ENCODE measurements around the gene TMEM208. TPM values are rescaled to one million over a fixed set of nuclear protein-coding genes. Genes with fewer than 3 reads are reported as not detected.

The TMEM208 gene
- total RNA-seq, 1 experiment from 2014 or later, result 44.4 TPM

- H3K27ac Mint-ChIP-seq (ENCODE audit: low read depth, unreplicated experiment), result peak overlapping the region; percentile 55
- no peak overlapping the region for H3K4me3 Mint-ChIP-seq (ENCODE audit: unreplicated experiment)
- CTCF ChIA-PET, result interaction anchor here (0.6 to 3.6 kb wide), 27 partner anchors 8 to 397 kb away, joined by 3 to 29 read pairs (median 4); partner anchors contain the start of genes CES4A, EXOC3L1, NAE1 and TMEM208
- POLR2A ChIA-PET, result interaction anchor here (0.8 to 3.8 kb wide), 19 partner anchors 8 to 219 kb away, joined by 3 to 28 read pairs (median 5); partner anchors contain the start of genes EXOC3L1, FHOD1 and NOL3
- no peak for DNase-seq (ENCODE audit: unreplicated experiment)
- H3K27me3 Mint-ChIP-seq (ENCODE audit: insufficient read depth, unreplicated experiment), result no peaks in the 10 kb centered on the region
- peaks cover 49% of the 10 kb centered on the region for H3K36me3 Mint-ChIP-seq (ENCODE audit: insufficient read depth, unreplicated experiment)
- intact Hi-C loops (cut with micrococcal nuclease), result loop anchor here (2.0 kb wide), 2 partner anchors 29 to 49 kb away; partner anchors contain the start of genes FHOD1 and TMEM208
- no peaks in the 10 kb centered on the region for H3K9me3 Mint-ChIP-seq (ENCODE audit: unreplicated experiment)
- TF ChIP-seq, protein P1, sequence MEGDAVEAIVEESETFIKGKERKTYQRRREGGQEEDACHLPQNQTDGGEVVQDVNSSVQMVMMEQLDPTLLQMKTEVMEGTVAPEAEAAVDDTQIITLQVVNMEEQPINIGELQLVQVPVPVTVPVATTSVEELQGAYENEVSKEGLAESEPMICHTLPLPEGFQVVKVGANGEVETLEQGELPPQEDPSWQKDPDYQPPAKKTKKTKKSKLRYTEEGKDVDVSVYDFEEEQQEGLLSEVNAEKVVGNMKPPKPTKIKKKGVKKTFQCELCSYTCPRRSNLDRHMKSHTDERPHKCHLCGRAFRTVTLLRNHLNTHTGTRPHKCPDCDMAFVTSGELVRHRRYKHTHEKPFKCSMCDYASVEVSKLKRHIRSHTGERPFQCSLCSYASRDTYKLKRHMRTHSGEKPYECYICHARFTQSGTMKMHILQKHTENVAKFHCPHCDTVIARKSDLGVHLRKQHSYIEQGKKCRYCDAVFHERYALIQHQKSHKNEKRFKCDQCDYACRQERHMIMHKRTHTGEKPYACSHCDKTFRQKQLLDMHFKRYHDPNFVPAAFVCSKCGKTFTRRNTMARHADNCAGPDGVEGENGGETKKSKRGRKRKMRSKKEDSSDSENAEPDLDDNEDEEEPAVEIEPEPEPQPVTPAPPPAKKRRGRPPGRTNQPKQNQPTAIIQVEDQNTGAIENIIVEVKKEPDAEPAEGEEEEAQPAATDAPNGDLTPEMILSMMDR (IDR thresholded peaks at IDR 0.05; ENCODE audit: unreplicated experiment), result no peak
- no TSS peak for BruUV-seq (replicated peaks)
- peaks cover 34% of the 10 kb centered on the region for H3K4me1 Mint-ChIP-seq (ENCODE audit: insufficient read depth, unreplicated experiment)
Observed at GRCh38 chr16:67197704-67198103, 29.2 kb upstream of the TMEM208 start.

DNA sequence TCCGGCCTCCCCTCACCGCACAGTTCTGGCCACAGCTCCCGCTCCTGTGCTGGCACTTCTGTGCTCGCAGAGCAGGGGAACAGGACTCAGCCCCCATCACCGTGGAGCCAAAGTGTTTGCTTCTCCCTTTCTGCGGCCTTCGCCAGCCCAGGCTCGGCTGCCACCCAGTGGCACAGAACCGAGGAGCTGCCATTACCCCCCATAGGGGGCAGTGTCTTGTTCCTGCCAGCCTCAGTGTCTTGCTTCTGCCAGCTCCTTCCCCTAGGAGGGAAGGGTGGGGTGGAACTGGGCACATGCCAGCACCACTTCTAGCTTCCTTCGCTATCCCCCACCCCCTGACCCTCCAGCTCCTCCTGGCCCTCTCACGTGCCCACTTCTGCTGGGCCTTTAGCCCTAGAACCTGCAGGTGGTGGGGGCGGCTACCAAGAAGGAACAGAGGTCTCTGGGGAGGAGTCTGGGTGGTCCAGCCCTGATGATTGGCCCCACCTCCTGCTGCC, 28.6 kb upstream of the TMEM208 start:
- ChIA-PET POLR2A (interaction anchor here (0.8 to 3.8 kb wide), 19 partner anchors 9 to 219 kb away, joined by 3 to 28 read pairs (median 5); partner anchors contain the start of genes EXOC3L1, FHOD1, NOL3 and TMEM208), CTCF (interaction anchor here (0.5 to 3.6 kb wide), 35 partner anchors 9 to 396 kb away, joined by 3 to 29 read pairs (median 4); partner anchors contain the start of genes CES4A, EXOC3L1, MATCAP1 and TMEM208)
- peak; percentile 84 for DNase-seq (ENCODE audit: unreplicated experiment)
- TF ChIP-seq, protein P1 (IDR thresholded peaks at IDR 0.05; ENCODE audit: unreplicated experiment), result peak; percentile 74
- peaks cover 49% of the 10 kb centered on the region for H3K36me3 Mint-ChIP-seq (ENCODE audit: insufficient read depth, unreplicated experiment)
- peak overlapping the region; percentile 55 for H3K27ac Mint-ChIP-seq (ENCODE audit: low read depth, unreplicated experiment)
- H3K4me3 Mint-ChIP-seq (ENCODE audit: unreplicated experiment), result peak overlapping the region; percentile 89
- H3K4me1 Mint-ChIP-seq (ENCODE audit: insufficient read depth, unreplicated experiment), result peaks cover 34% of the 10 kb centered on the region
- no peaks in the 10 kb centered on the region for H3K9me3 Mint-ChIP-seq (ENCODE audit: unreplicated experiment)
- intact Hi-C loops (cut with micrococcal nuclease), result loop anchor here (2.0 kb wide), 2 partner anchors 29 to 49 kb away; partner anchors contain the start of genes FHOD1 and TMEM208
- BruUV-seq (replicated peaks), result TSS peak; percentile 19
- H3K27me3 Mint-ChIP-seq (ENCODE audit: insufficient read depth, unreplicated experiment), result no peaks in the 10 kb centered on the region

DNA sequence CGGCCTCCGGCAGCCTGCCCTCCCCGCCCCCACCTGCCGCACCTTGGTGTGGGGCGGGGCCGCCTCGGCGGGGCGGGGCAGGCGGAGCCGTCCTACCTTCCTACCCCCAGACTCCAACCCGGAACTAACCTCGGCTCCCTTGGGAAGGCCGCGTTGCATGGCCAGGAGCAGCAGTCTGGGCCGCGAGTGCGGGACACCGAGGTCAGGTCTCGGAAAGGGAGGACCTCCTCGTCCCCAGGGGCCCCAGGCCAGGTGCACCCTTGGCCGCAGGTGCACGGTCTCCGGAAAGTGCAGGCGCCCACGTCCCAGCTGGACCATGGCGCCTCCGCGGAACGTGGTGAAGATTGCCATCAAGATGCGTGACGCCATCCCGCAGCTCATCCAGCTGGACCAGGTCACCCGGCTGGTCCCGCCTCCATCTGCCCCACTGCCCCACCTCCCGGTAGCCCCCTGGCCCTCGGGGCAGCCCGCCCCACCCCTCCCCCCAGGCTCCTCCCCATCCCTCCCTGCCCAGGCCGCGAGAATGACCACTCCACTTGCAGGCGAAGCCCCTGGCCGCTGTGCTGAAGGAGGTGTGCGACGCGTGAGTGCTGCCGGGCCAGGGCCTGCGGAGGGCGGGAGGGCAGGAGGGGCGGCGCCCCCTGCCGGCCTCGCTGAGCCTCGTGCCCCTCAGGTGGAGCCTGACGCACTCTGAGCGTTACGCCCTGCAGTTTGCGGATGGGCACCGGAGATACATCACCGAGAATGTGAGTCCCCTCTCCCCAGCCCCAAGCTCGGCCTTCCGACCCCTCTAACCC, 27.7 kb upstream of the TMEM208 start, which contains the start of gene ELMO3:
Gene ELMO3 (plus strand): TSS at position 121 of the 797 bp plus-strand sequence. CDS start 196 bp downstream, at position 317.
- Mint-ChIP-seq H3K36me3 (ENCODE audit: insufficient read depth, unreplicated experiment) (peaks cover 54% of the 10 kb centered on the region), H3K27me3 (ENCODE audit: insufficient read depth, unreplicated experiment) (no peaks in the 10 kb centered on the region), H3K4me1 (ENCODE audit: insufficient read depth, unreplicated experiment) (peaks cover 34% of the 10 kb centered on the region), H3K9me3 (ENCODE audit: unreplicated experiment) (no peaks in the 10 kb centered on the region), H3K27ac (ENCODE audit: low read depth, unreplicated experiment) (peak within 1 kb of the TSS; percentile 84), H3K4me3 (ENCODE audit: unreplicated experiment) (peak within 1 kb of the TSS; percentile 89)
- intact Hi-C loops (cut with micrococcal nuclease), result loop anchor here (2.0 kb wide), 2 partner anchors 28 to 48 kb away; partner anchors contain the start of genes FHOD1 and TMEM208
- TF ChIP-seq, protein P1 (IDR thresholded peaks at IDR 0.05; ENCODE audit: unreplicated experiment), result peak; percentile 47
- peak; percentile 71 for DNase-seq (ENCODE audit: unreplicated experiment)
- ChIA-PET CTCF (interaction anchor here (0.5 to 3.6 kb wide), 31 partner anchors 9 to 682 kb away, joined by 3 to 29 read pairs (median 4); partner anchors contain the start of genes CES4A, EXOC3L1, MATCAP1 and TMEM208), POLR2A (interaction anchor here (1.1 to 3.8 kb wide), 10 partner anchors 8 to 47 kb away, joined by 5 to 28 read pairs (median 8); partner anchors contain the start of genes EXOC3L1, FHOD1, NOL3 and TMEM208)
- BruUV-seq (replicated peaks), result no TSS peak
